K562 (cell line): ENCODE results near the gene PHOSPHO1. TPM values are rescaled to one million over a fixed set of nuclear protein-coding genes. Genes with fewer than 3 reads are reported as not detected.

Source experiments
- ATF7 ChIP-seq: fragments of 450-650 bp; IDR thresholded peaks from 2 replicates; pipeline ENCODE4 v1.7.1; 2014; ENCODE audit warnings: mild to moderate bottlenecking, moderate library complexity
- BHLHE40 ChIP-seq: IDR thresholded peaks from 2 replicates; pipeline ENCODE4 v1.6.1; 2011; ENCODE audit warnings: low read length, improper control_type of control experiment
- HLTF ChIP-seq: fragments of 450-650 bp; IDR thresholded peaks from 2 replicates; pipeline ENCODE4 v1.6.1; 2016
- HNRNPH1 ChIP-seq: fragments of 200-400 bp; formaldehyde crosslinking; optimal IDR thresholded peaks from 2 replicates; pipeline ENCODE3; 2017; ENCODE audit warnings: low read depth, mild to moderate bottlenecking, low read length, moderate library complexity
- HNRNPK ChIP-seq: fragments of 200-400 bp; formaldehyde crosslinking; IDR thresholded peaks from one replicate; pipeline ENCODE4 v1.6.1; 2018; ENCODE audit warnings: mild to moderate bottlenecking, low read depth, low read length; ENCODE audit not compliant: poor library complexity, severe bottlenecking
- KDM2B ChIP-seq: fragments of 250-450 bp; sonication (Bioruptor Pico); IDR thresholded peaks from 2 replicates; pipeline ENCODE4 v1.8.0; 2021; ENCODE audit warnings: mild to moderate bottlenecking, moderate library complexity
- NFATC3 ChIP-seq: fragments of 450-650 bp; IDR thresholded peaks from 2 replicates; pipeline ENCODE4 v1.6.1; 2017; ENCODE audit warnings: mild to moderate bottlenecking
- PRDM10 ChIP-seq: fragments of 450-650 bp; IDR thresholded peaks from 2 replicates; pipeline ENCODE4 v1.6.1; 2018; ENCODE audit not compliant: partially characterized antibody
- SIN3A ChIP-seq, 2 experiments: fragments of 150-350 bp in 1 of 2; IDR thresholded peaks; 2 replicates each; pipeline ENCODE4 v1.6.1; 2011 to 2016; ENCODE audit warnings: borderline replicate concordance in 2 of 2, low read depth in 2 of 2, low read length in 2 of 2, mild to moderate bottlenecking in 2 of 2, moderate library complexity in 2 of 2; ENCODE audit not compliant: control insufficient read depth in 1 of 2
- SIN3B ChIP-seq: fragments of 450-650 bp; IDR thresholded peaks from 2 replicates; pipeline ENCODE4 v1.6.1; 2017; ENCODE audit warnings: low read depth, mild to moderate bottlenecking, moderate library complexity
- THRAP3 ChIP-seq: fragments of 450-650 bp; IDR thresholded peaks from 2 replicates; pipeline ENCODE4 v1.6.1; 2016; ENCODE audit warnings: mild to moderate bottlenecking, inconsistent platforms, borderline replicate concordance
- ZBTB34 ChIP-seq: fragments of 250-450 bp; sonication (Bioruptor Pico); IDR thresholded peaks from 2 replicates; pipeline ENCODE4 v1.8.0; 2021; ENCODE audit warnings: mild to moderate bottlenecking, moderate library complexity
- ZNF277 ChIP-seq: fragments of 250-450 bp; sonication (Bioruptor Pico); IDR thresholded peaks from 2 replicates; pipeline ENCODE4 v1.8.0; 2022; ENCODE audit warnings: inconsistent platforms, mild to moderate bottlenecking, moderate library complexity, borderline replicate concordance
- ZNF280B ChIP-seq: fragments of 250-450 bp; sonication (Bioruptor Pico); IDR thresholded peaks from 2 replicates; pipeline ENCODE4 v1.5.1; 2021; ENCODE audit warnings: mild to moderate bottlenecking
- ZNF584 ChIP-seq: fragments of 200-800 bp; sonication (Bioruptor generic); IDR thresholded peaks from 2 replicates; pipeline ENCODE4 v1.6.1; 2016; ENCODE audit warnings: low read depth, mild to moderate bottlenecking, missing genetic modification characterization, missing compliant biosample characterization
- ZNF668 ChIP-seq: fragments of 250-450 bp; sonication (Bioruptor Pico); IDR thresholded peaks from 2 replicates; pipeline ENCODE4 v1.8.0; 2022; ENCODE audit warnings: mild to moderate bottlenecking, inconsistent platforms
- ZNF707 ChIP-seq: fragments of 250-450 bp; sonication (Bioruptor Pico); conservative IDR thresholded peaks from 2 replicates; pipeline ENCODE4 v1.8.0; 2022; ENCODE audit warnings: inconsistent platforms, mild to moderate bottlenecking, moderate library complexity
- ZNF785 ChIP-seq: fragments of 250-450 bp; sonication (Bioruptor Pico); IDR thresholded peaks from 2 replicates; pipeline ENCODE4 v1.4.0; 2020; ENCODE audit warnings: mild to moderate bottlenecking
- polyA plus RNA-seq, 8 experiments: library from polyadenylated mRNA; depleted of rRNA in 4 of 8; stranded (reverse) in 5 of 8; unstranded in 3 of 8; fragments of >200 nt; fragmentation: Nextera tagmentation in 2 of 8; fragmentation: Illumina TruSeq in 1 of 8; extraction: Ambion mirVana in 2 of 8; extraction: Trizol in 1 of 8; gene quantifications; 2 replicates each; pipeline versions ENCODE4 v1.2.1 to v1.2.3, GENCODE V29; 2011 to 2014; ENCODE audit warnings: inconsistent platforms in 1 of 8, missing spikeins in 1 of 8
- total RNA-seq, 7 experiments: library from RNA; depleted of rRNA in 6 of 7; stranded (reverse); fragments of >200 nt in 6 of 7; fragmentation: Illumina TruSeq in 2 of 7; extraction: Trizol in 2 of 7; gene quantifications; 2 replicates each; pipeline versions ENCODE4 v1.2.1 to v1.2.3, GENCODE V29; 2011 to 2021; ENCODE audit warnings: low replicate concordance in 1 of 7

Gene PHOSPHO1
- total and polyA plus RNA-seq, 9 of the 15 experiments (the other 6 are each of a cell fraction or from before 2014, with no cell fraction given), result 0.06 to 0.07 TPM; not detected in 7

- TF ChIP-seq PRDM10 (no peak), ZNF280B (CRISPR knock-in tag) (no peak), ZNF277 (CRISPR knock-in tag) (no peak), ZNF707 (CRISPR knock-in tag) (no peak), HNRNPK (no peak), SIN3B (no peak), HLTF (no peak), ZBTB34 (CRISPR knock-in tag) (no peak), ATF7 (no peak), NFATC3 (peak; percentile 77; the same call in 1 of the 2 replicates), SIN3A (IDR thresholded peaks at IDR 0.05; ENCODE audit: borderline replicate concordance in 2 of 2, control insufficient read depth in 1 of 2, low read depth in 2 of 2, low read length in 2 of 2) (no peak), ZNF668 (CRISPR knock-in tag) (no peak), HNRNPH1 (no peak), THRAP3 (peak; percentile 88; the same call in 1 of the 2 replicates), KDM2B (CRISPR knock-in tag) (no peak), BHLHE40 (peak; percentile 89), ZNF584 (CRISPR knock-in tag) (no peak), ZNF785 (CRISPR knock-in tag) (no peak)
Measured at GRCh38 chr17:49193513-49194296, 36.9 kb downstream of the PHOSPHO1 start (continued).
